Measurements from ENCODE around the gene SHCBP1.

SHCBP1 gene

DNA sequence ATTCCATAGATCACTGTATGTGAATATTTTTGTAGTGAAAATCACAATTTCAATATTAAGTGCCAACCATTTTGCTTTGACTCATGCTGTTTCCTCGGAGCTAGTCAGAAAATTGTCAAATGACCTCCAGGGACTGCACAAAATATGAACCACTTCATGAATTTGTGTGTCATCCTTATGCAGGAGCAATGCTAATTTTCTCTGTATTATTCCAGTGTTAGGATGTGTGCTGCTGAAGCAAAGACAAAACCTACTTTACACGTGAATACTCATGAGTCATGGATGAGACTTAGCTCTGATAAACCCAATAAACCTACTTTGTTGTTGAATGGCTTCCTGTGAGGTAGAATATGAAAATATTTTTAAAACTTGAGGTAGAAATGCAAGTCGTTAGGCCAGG, 65.2 kb downstream of the SHCBP1 start:
- TF ChIP-seq, protein P1, sequence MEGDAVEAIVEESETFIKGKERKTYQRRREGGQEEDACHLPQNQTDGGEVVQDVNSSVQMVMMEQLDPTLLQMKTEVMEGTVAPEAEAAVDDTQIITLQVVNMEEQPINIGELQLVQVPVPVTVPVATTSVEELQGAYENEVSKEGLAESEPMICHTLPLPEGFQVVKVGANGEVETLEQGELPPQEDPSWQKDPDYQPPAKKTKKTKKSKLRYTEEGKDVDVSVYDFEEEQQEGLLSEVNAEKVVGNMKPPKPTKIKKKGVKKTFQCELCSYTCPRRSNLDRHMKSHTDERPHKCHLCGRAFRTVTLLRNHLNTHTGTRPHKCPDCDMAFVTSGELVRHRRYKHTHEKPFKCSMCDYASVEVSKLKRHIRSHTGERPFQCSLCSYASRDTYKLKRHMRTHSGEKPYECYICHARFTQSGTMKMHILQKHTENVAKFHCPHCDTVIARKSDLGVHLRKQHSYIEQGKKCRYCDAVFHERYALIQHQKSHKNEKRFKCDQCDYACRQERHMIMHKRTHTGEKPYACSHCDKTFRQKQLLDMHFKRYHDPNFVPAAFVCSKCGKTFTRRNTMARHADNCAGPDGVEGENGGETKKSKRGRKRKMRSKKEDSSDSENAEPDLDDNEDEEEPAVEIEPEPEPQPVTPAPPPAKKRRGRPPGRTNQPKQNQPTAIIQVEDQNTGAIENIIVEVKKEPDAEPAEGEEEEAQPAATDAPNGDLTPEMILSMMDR (IDR thresholded peaks at IDR 0.05; ENCODE audit: low read depth, low read length, missing control alignments), result no peak
- H3K4me3 ChIP-seq (ENCODE audit: low read depth, low read length), result no peak overlapping the region
- DNase-seq (ENCODE audit: low read depth), result no peak

DNA sequence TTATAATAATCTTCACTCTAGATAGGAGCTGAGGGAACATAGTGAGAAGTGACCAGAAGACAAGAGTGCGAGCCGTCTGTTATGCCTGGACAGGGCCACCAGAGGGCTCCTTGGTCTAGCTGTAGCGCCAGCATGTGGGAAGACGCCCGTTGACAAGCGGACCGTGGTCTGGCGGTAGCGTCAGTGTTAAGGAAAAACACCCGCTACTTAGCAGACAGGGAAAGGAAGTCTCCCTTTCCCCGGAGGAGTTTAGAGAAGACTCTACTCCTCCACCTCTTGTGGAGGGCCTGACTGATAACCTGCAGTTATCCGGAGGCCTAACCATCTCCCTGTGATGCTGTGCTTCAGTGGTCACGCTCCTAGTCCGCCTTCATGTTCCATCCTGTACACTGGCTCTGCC, 66.7 kb downstream of the SHCBP1 start:
- DNase-seq (ENCODE audit: low read depth), result peak; percentile 25
- H3K4me3 ChIP-seq (ENCODE audit: low read depth, low read length), result peak overlapping the region; percentile 27; the same call in 1 of the 2 replicates

DNA sequence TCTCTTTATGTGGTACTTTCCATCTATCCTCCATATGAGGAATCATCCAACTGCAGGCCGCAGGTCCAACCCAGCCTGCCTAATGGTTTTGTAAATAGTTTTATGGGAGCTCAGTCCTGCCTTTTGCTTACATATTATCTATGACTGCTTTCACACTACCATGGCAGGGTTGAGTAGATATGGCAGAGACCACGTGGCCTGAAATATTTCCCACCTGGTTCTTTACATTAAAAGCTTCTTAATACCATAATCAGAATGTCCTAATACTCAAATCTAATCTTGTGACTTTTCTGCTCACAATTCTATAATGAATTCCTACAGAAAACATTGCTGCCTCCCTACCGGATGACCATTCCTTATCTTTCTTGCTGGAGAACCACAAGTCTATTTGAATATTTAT, 71.7 kb downstream of the SHCBP1 start:
- DNase-seq (ENCODE audit: low read depth), result no peak
- TF ChIP-seq, protein P1 (IDR thresholded peaks at IDR 0.05; ENCODE audit: low read depth, low read length, missing control alignments), result no peak
- H3K4me3 ChIP-seq (ENCODE audit: low read depth, low read length), result no peak overlapping the region

More for the DNA sequence above, 66.7 kb downstream of the SHCBP1 start:
- TF ChIP-seq, protein P1 (IDR thresholded peaks at IDR 0.05; ENCODE audit: low read depth, low read length, missing control alignments), result peak; percentile 89

Data from GM12864 (cell line).